HPDE6-E6E7 (cell line): ENCODE results near the gene TIMP3.

Experiments used
- DNase-seq: peaks from one replicate; pipeline ENCODE4 v3.0.0; 2011; ENCODE audit warnings: missing footprints; ENCODE audit errors: extremely low spot score

Gene TIMP3

GRCh38 chr22:32808038-32808445, 6.5 kb downstream of the TIMP3 start:
- DNase-seq, result no peak

- no peak for DNase-seq
Measured at GRCh38 chr22:32809786-32810554, 8.5 kb downstream of the TIMP3 start.

- no peak for DNase-seq
Measured at GRCh38 chr22:32810555-32811133, 9.1 kb downstream of the TIMP3 start.

- DNase-seq, result no peak
Measured at GRCh38 chr22:32811788-32812545, 10.5 kb downstream of the TIMP3 start.

GRCh38 chr22:32814285-32814860, 12.9 kb downstream of the TIMP3 start:
- no peak for DNase-seq

GRCh38 chr22:32815059-32815458, 13.6 kb downstream of the TIMP3 start:
- no peak for DNase-seq

GRCh38 chr22:32815943-32816342, 14.4 kb downstream of the TIMP3 start:
- DNase-seq, result no peak

- DNase-seq, result no peak
Measured at GRCh38 chr22:32817137-32817730, 15.7 kb downstream of the TIMP3 start.

GRCh38 chr22:32818446-32819115, 17.1 kb downstream of the TIMP3 start:
- DNase-seq, result no peak

- no peak for DNase-seq
Measured at GRCh38 chr22:32819120-32819519, 17.6 kb downstream of the TIMP3 start.

- DNase-seq, result no peak
Measured at GRCh38 chr22:32820131-32821119, 18.9 kb downstream of the TIMP3 start.

GRCh38 chr22:32822179-32822877, 20.8 kb downstream of the TIMP3 start:
- DNase-seq, result no peak

GRCh38 chr22:32823024-32823730, 21.7 kb downstream of the TIMP3 start:
- no peak for DNase-seq

GRCh38 chr22:32824531-32825312, 23.2 kb downstream of the TIMP3 start:
- DNase-seq, result no peak

GRCh38 chr22:32826537-32826936, 25.0 kb downstream of the TIMP3 start:
- DNase-seq, result no peak

GRCh38 chr22:32827049-32827602, 25.6 kb downstream of the TIMP3 start:
- no peak for DNase-seq

- no peak for DNase-seq
Measured at GRCh38 chr22:32828150-32828549, 26.6 kb downstream of the TIMP3 start.

GRCh38 chr22:32828561-32828960, 27.1 kb downstream of the TIMP3 start:
- no peak for DNase-seq
